ENCODE results near the gene STAP1.
A peak's percentile ranks its signal among the peaks of the same experiment; 100 is the strongest.

Gene STAP1

GRCh38 chr4:67581913-67582312, 23.4 kb downstream of the STAP1 start:
- DNase-seq (ENCODE audit: low read depth): no peak
- no peak for TF ChIP-seq CTCF (IDR thresholded peaks at IDR 0.05; ENCODE audit: control insufficient read depth, insufficient read depth, low read depth, low read length, missing control alignments)
- H3K4me3 ChIP-seq (ENCODE audit: control insufficient read depth, low read depth, low read length): no peak overlapping the region

- DNase-seq (ENCODE audit: low read depth): no peak
- no peak for TF ChIP-seq CTCF (IDR thresholded peaks at IDR 0.05; ENCODE audit: control insufficient read depth, insufficient read depth, low read depth, low read length, missing control alignments)
- no peak overlapping the region for H3K4me3 ChIP-seq (ENCODE audit: control insufficient read depth, low read depth, low read length)
Observed at GRCh38 chr4:67584496-67584895, 26.0 kb downstream of the STAP1 start.

- no peak for DNase-seq (ENCODE audit: low read depth)
Observed at GRCh38 chr4:67587156-67587555, 28.6 kb downstream of the STAP1 start.

GRCh38 chr4:67593741-67594175, 35.2 kb downstream of the STAP1 start:
- peak; percentile 59 for DNase-seq (ENCODE audit: low read depth)
- H3K4me3 ChIP-seq (ENCODE audit: control insufficient read depth, low read depth, low read length): no peak overlapping the region
- TF ChIP-seq CTCF (IDR thresholded peaks at IDR 0.05; ENCODE audit: control insufficient read depth, insufficient read depth, low read depth, low read length, missing control alignments): no peak

More at GRCh38 chr4:67587156-67587555, 28.6 kb downstream of the STAP1 start:
- H3K4me3 ChIP-seq (ENCODE audit: control insufficient read depth, low read depth, low read length): no peak overlapping the region
- no peak for TF ChIP-seq CTCF (IDR thresholded peaks at IDR 0.05; ENCODE audit: control insufficient read depth, insufficient read depth, low read depth, low read length, missing control alignments)

GRCh38 chr4:67603310-67604028, 44.9 kb downstream of the STAP1 start:
- DNase-seq (ENCODE audit: low read depth): no peak

GRCh38 chr4:67604029-67604381, 45.5 kb downstream of the STAP1 start:
- no peak overlapping the region for H3K4me3 ChIP-seq (ENCODE audit: control insufficient read depth, low read depth, low read length)
- TF ChIP-seq CTCF (IDR thresholded peaks at IDR 0.05; ENCODE audit: control insufficient read depth, insufficient read depth, low read depth, low read length, missing control alignments): no peak
- DNase-seq (ENCODE audit: low read depth): no peak

More at GRCh38 chr4:67603310-67604028, 44.9 kb downstream of the STAP1 start:
- H3K4me3 ChIP-seq (ENCODE audit: control insufficient read depth, low read depth, low read length): no peak overlapping the region
- no peak for TF ChIP-seq CTCF (IDR thresholded peaks at IDR 0.05; ENCODE audit: control insufficient read depth, insufficient read depth, low read depth, low read length, missing control alignments)

Measured in AG09309 (cell line).